Osteoblast (primary cell): ENCODE data around the gene BCAN. TPM values are rescaled to one million over a fixed set of nuclear protein-coding genes. Genes with fewer than 3 reads are reported as not detected.

ENCODE experiments used
- DNase-seq: peaks from one replicate; pipeline ENCODE4 v3.0.0; 2011; ENCODE audit warnings: low spot score, mixed read lengths; ENCODE audit not compliant: insufficient read length; ENCODE audit errors: missing footprints
- H2AFZ ChIP-seq: 2 replicates; pipeline ENCODE4 v1.6.0; 2011; ENCODE audit warnings: mild to moderate bottlenecking, low read length
- H3K27ac ChIP-seq: 2 replicates; pipeline ENCODE4 v1.5.1; 2011; ENCODE audit warnings: mild to moderate bottlenecking, low read depth, low read length, moderate library complexity
- H3K27me3 ChIP-seq: 2 replicates; pipeline ENCODE4 v1.6.0; 2012; ENCODE audit warnings: mild to moderate bottlenecking, control low read depth, inconsistent platforms, low read length, moderate library complexity; ENCODE audit not compliant: insufficient read depth
- H3K36me3 ChIP-seq: 2 replicates; pipeline ENCODE4 v1.5.1; 2011; ENCODE audit warnings: mild to moderate bottlenecking, low read length, control low read depth, moderate library complexity; ENCODE audit not compliant: insufficient read depth
- H3K4me1 ChIP-seq: 2 replicates; pipeline ENCODE4 v1.5.1; 2011; ENCODE audit warnings: mild to moderate bottlenecking, low read length, control low read depth, moderate library complexity; ENCODE audit not compliant: insufficient read depth
- H3K4me2 ChIP-seq: 2 replicates; pipeline ENCODE4 v1.6.0; 2011; ENCODE audit warnings: mild to moderate bottlenecking, low read length; ENCODE audit not compliant: insufficient read depth
- H3K4me3 ChIP-seq: fragments of 200-600 bp; sonication (generic); 3 replicates; pipeline ENCODE4 v1.5.1; 2012; ENCODE audit warnings: mild to moderate bottlenecking, low read length, inconsistent platforms; ENCODE audit not compliant: insufficient read depth
- H3K79me2 ChIP-seq: 2 replicates; pipeline ENCODE4 v1.6.0; 2012; ENCODE audit warnings: mild to moderate bottlenecking, low read length, control low read depth, inconsistent platforms; ENCODE audit not compliant: insufficient read depth
- H3K9me3 ChIP-seq: 2 replicates; pipeline ENCODE4 v1.5.1; 2011; ENCODE audit warnings: low read depth, low read length, control low read depth
- H4K20me1 ChIP-seq: 2 replicates; pipeline ENCODE4 v1.6.0; 2012; ENCODE audit warnings: mild to moderate bottlenecking, low read length, control low read depth; ENCODE audit not compliant: insufficient read depth
- total RNA-seq: library from RNA; depleted of rRNA; stranded (reverse); fragments of >200 nt; gene quantifications from 2 replicates; pipeline ENCODE4 v1.2.3, GENCODE V29; 2012
- TF ChIP-seq, protein P1 (sequence below): IDR thresholded peaks from 2 replicates; pipeline ENCODE4 v1.5.1; 2011; ENCODE audit warnings: mild to moderate bottlenecking, low read depth, low read length, moderate library complexity; ENCODE audit errors: extremely low read depth

BCAN gene
- total RNA-seq, 1 donor: not detected

DNA sequence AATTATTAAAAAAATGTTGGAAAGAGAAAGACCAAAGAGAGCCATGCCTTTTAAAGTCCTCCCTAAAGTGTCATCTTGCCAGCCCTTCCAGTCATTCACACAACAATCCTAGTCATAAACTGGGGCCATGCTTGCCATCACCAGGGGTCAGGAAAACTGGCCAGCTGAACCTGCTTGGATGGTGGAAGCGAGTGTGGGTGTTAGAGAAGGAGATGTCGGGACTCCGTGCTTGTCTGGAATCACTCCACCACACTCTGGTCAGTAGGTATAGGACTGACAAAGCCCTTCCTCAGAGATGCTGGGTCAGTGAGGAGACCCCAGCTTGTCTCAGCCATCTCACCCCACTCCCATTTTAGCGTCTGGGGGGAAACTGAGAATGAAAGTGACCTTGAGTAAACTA is 26.0 kb upstream of the BCAN start:
- peaks cover 8% of the 10 kb centered on the region for H3K4me1 ChIP-seq
- H3K4me3 ChIP-seq: peak overlapping the region; percentile 6
- no peak overlapping the region for H3K27ac ChIP-seq
- no peaks in the 10 kb centered on the region for H3K9me3 ChIP-seq
- TF ChIP-seq, protein P1, sequence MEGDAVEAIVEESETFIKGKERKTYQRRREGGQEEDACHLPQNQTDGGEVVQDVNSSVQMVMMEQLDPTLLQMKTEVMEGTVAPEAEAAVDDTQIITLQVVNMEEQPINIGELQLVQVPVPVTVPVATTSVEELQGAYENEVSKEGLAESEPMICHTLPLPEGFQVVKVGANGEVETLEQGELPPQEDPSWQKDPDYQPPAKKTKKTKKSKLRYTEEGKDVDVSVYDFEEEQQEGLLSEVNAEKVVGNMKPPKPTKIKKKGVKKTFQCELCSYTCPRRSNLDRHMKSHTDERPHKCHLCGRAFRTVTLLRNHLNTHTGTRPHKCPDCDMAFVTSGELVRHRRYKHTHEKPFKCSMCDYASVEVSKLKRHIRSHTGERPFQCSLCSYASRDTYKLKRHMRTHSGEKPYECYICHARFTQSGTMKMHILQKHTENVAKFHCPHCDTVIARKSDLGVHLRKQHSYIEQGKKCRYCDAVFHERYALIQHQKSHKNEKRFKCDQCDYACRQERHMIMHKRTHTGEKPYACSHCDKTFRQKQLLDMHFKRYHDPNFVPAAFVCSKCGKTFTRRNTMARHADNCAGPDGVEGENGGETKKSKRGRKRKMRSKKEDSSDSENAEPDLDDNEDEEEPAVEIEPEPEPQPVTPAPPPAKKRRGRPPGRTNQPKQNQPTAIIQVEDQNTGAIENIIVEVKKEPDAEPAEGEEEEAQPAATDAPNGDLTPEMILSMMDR: no peak
- no peaks in the 10 kb centered on the region for H3K79me2 ChIP-seq
- H4K20me1 ChIP-seq: no peaks in the 10 kb centered on the region
- no peak for DNase-seq
- peaks cover 46% of the 10 kb centered on the region for H3K27me3 ChIP-seq
- peak overlapping the region; percentile 26 for H3K4me2 ChIP-seq
- H2AFZ ChIP-seq: no peak overlapping the region
- no peaks in the 10 kb centered on the region for H3K36me3 ChIP-seq

DNA sequence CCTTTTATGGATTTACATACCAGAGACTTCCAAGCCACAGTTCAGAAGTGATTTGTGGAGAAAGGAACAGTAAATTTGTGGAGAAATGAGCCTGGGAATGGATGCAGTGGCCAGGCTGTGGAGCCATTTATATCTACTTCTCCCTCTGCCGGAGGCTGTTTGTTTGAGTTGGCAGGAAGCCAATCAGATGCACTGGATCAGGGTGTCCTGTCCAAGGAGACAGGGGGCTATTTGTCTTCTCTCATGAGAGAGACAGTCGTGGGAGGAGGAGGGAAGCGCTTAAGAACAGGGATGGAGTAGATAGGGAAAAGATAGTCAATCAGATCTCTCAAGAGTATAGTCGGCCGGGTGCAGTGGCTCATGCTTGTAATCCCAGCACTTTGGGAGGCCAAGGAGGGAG is 25.5 kb upstream of the BCAN start:
- Histone ChIP-seq H2AFZ (no peak overlapping the region), H3K4me1 (peaks cover 8% of the 10 kb centered on the region), H3K27me3 (peaks cover 45% of the 10 kb centered on the region), H3K36me3 (no peaks in the 10 kb centered on the region), H3K27ac (no peak overlapping the region), H4K20me1 (no peaks in the 10 kb centered on the region), H3K4me2 (peak overlapping the region; percentile 26), H3K9me3 (no peaks in the 10 kb centered on the region), H3K79me2 (no peaks in the 10 kb centered on the region), H3K4me3 (peak overlapping the region; percentile 6)
- DNase-seq: no peak
- TF ChIP-seq, protein P1: no peak

DNA sequence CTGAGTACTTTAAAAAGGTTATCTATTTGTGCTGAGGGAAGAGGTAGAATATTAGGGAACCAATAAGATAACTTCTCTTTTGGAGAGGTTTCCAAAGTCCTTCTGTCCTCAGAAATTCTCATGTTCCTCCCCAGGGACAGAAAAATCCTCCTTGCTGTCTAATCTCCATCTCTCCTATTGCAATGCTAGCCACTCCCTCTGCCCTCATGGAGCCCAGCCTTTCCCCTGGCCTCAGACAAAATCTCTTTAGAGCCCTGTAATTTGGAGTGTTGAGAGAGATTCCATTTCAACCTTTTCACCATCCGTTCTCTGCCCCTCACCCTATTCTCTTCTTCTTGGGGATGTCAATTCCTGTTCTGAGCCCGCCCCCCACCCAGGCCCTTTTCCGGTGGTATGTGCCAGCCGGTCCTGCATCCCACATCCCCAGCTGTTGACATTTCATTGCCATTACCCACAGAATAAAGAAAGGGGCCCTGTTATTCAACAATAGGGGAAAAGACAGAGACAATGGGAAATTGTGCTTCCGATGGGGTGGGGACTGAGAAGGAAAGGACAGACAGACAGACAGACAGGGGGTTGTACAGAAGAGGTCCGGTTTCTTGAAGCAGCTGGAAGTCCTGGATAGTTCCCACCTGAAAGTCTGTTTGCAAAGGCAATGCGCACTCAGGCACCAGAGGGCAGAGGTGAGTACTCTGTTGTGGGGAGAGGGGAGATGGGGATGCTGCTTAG is 22.9 kb upstream of the BCAN start, which contains the start of gene HAPLN2:
Gene HAPLN2 (plus strand): TSS at position 563 of the 729 bp plus-strand sequence. CDS start 4,076 bp downstream, outside the sequence.
- Histone ChIP-seq H3K4me1 (peaks cover 8% of the 10 kb centered on the region), H2AFZ (no peak within 1 kb of the TSS), H3K27ac (no peak within 1 kb of the TSS), H3K36me3 (no peaks in the 10 kb centered on the region), H3K79me2 (no peaks in the 10 kb centered on the region), H3K27me3 (peaks cover 49% of the 10 kb centered on the region), H4K20me1 (no peaks in the 10 kb centered on the region), H3K4me3 (no peak within 1 kb of the TSS), H3K4me2 (no peak within 1 kb of the TSS), H3K9me3 (no peaks in the 10 kb centered on the region)
- no peak for DNase-seq
- TF ChIP-seq, protein P1: peak; percentile 25

DNA sequence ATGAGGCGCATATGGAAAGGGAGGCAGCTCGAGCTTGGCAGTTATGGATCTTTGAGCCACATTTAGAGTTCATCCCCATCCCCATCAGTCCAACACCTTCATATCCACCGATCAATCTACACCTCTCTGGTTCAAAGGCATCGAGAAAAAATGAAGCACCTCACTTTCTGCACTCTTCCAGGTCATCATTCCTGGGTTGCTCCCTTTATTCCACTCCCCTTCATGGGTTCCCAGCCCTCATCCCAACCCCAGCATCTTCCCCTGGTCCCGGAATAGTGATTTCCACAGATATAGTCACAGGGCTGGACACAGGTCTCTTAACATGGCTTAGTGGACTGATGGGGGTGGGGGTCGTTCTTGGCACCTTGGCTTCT is 22.3 kb upstream of the BCAN start:
- Histone ChIP-seq H3K9me3 (no peaks in the 10 kb centered on the region), H3K4me3 (no peak overlapping the region), H4K20me1 (no peaks in the 10 kb centered on the region), H3K4me2 (no peak overlapping the region), H3K36me3 (no peaks in the 10 kb centered on the region), H3K27me3 (peaks cover 52% of the 10 kb centered on the region), H2AFZ (no peak overlapping the region), H3K27ac (no peak overlapping the region), H3K79me2 (no peaks in the 10 kb centered on the region), H3K4me1 (peaks cover 8% of the 10 kb centered on the region)
- TF ChIP-seq, protein P1: no peak
- no peak for DNase-seq
